Measurements from ENCODE around the gene LBH.

DNA sequence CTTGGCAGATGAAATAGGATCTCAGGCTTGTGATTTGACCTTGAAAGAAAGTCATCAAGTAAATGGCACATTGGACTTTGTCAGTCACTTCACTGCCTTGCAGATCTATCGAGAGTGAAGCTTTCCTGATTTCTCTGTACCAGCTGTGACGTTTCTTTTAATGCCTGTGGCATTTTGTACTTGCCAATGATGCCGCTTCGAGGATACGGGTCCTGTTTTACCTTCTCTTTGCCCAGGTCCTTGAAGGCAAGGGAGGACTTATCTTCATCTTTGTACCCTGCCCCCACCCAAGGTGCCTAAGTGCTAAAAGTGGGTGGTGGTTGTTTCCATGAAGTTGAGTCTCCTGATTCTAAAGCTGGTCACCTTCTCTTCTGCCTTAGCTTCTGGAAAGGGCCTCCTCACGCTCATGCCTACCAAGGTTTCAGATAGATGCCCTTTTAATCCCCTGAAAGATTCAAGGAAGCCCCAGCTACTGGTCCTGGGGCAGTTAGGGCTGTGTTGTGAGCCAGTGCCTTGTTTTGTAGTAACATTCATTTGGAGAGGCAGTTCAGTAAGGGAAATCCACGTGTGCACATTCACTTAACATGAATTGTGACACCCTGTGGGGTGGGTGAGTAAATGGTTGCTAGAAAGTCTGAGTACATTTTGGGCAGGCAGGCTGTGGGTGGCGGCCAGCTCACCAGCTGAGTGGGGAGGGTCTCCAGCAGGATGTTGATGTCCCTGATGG is 6.1 kb downstream of the LBH start:
- TF ChIP-seq, protein P1, sequence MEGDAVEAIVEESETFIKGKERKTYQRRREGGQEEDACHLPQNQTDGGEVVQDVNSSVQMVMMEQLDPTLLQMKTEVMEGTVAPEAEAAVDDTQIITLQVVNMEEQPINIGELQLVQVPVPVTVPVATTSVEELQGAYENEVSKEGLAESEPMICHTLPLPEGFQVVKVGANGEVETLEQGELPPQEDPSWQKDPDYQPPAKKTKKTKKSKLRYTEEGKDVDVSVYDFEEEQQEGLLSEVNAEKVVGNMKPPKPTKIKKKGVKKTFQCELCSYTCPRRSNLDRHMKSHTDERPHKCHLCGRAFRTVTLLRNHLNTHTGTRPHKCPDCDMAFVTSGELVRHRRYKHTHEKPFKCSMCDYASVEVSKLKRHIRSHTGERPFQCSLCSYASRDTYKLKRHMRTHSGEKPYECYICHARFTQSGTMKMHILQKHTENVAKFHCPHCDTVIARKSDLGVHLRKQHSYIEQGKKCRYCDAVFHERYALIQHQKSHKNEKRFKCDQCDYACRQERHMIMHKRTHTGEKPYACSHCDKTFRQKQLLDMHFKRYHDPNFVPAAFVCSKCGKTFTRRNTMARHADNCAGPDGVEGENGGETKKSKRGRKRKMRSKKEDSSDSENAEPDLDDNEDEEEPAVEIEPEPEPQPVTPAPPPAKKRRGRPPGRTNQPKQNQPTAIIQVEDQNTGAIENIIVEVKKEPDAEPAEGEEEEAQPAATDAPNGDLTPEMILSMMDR (IDR thresholded peaks at IDR 0.05; ENCODE audit: low read depth, low read length), result no peak
- TF ChIP-seq EZH2phosphoT487 (IDR thresholded peaks at IDR 0.05; ENCODE audit: low read depth), result no peak

All from OCI-LY3 (cell line).